Measurements from ENCODE around the gene RBFOX2.

RBFOX2 gene

GRCh38 chr22:35944458-35944857, 84.2 kb downstream of the RBFOX2 start:
- no peak overlapping the region for H3K4me3 ChIP-seq (ENCODE audit: low read depth, low read length)
- TF ChIP-seq, protein P1, sequence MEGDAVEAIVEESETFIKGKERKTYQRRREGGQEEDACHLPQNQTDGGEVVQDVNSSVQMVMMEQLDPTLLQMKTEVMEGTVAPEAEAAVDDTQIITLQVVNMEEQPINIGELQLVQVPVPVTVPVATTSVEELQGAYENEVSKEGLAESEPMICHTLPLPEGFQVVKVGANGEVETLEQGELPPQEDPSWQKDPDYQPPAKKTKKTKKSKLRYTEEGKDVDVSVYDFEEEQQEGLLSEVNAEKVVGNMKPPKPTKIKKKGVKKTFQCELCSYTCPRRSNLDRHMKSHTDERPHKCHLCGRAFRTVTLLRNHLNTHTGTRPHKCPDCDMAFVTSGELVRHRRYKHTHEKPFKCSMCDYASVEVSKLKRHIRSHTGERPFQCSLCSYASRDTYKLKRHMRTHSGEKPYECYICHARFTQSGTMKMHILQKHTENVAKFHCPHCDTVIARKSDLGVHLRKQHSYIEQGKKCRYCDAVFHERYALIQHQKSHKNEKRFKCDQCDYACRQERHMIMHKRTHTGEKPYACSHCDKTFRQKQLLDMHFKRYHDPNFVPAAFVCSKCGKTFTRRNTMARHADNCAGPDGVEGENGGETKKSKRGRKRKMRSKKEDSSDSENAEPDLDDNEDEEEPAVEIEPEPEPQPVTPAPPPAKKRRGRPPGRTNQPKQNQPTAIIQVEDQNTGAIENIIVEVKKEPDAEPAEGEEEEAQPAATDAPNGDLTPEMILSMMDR (IDR thresholded peaks at IDR 0.05; ENCODE audit: borderline replicate concordance, insufficient read depth, low read depth, low read length) = no peak

GRCh38 chr22:35940166-35940565, 88.5 kb downstream of the RBFOX2 start:
- H3K4me3 ChIP-seq (ENCODE audit: low read depth, low read length) = no peak overlapping the region
- TF ChIP-seq, protein P1 (IDR thresholded peaks at IDR 0.05; ENCODE audit: borderline replicate concordance, insufficient read depth, low read depth, low read length) = no peak

- no peak overlapping the region for H3K4me3 ChIP-seq (ENCODE audit: low read depth, low read length)
- TF ChIP-seq, protein P1 (IDR thresholded peaks at IDR 0.05; ENCODE audit: borderline replicate concordance, insufficient read depth, low read depth, low read length) = no peak
Observed at GRCh38 chr22:35938226-35938625, 90.4 kb downstream of the RBFOX2 start.

GRCh38 chr22:35930933-35931332, 97.7 kb downstream of the RBFOX2 start:
- TF ChIP-seq, protein P1 (IDR thresholded peaks at IDR 0.05; ENCODE audit: borderline replicate concordance, insufficient read depth, low read depth, low read length) = peak; percentile 22; the same call in 1 of the 2 replicates
- no peak overlapping the region for H3K4me3 ChIP-seq (ENCODE audit: low read depth, low read length)

DNA sequence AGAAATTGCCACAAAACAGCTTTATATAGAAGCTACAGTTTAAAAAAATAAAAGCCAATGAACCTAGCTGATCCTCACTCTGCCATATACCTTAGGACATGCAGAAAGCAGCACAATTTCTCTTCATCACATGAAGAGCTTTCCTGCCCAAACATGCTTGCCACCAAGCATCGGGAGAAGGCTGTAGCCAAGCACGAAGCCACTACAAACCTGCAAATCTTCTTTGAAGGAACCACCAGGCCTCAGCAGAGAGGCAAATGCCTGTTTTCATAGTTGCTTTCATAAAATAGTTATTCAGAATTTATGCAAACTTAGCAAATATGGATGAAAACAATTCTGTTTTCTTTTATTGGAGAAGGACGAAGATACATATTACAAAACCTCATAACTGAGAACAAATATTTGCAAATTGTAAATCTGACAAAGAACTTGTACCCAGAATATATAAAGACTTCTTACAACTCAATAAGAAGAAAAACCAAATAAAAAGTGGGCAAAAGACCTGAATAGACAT, 100.3 kb downstream of the RBFOX2 start:
- H3K4me3 ChIP-seq (ENCODE audit: low read depth, low read length) = no peak overlapping the region
- TF ChIP-seq, protein P1 (IDR thresholded peaks at IDR 0.05; ENCODE audit: borderline replicate concordance, insufficient read depth, low read depth, low read length) = no peak

GRCh38 chr22:35923026-35923425, 105.6 kb downstream of the RBFOX2 start:
- H3K4me3 ChIP-seq (ENCODE audit: low read depth, low read length) = no peak overlapping the region
- TF ChIP-seq, protein P1 (IDR thresholded peaks at IDR 0.05; ENCODE audit: borderline replicate concordance, insufficient read depth, low read depth, low read length) = no peak

DNA sequence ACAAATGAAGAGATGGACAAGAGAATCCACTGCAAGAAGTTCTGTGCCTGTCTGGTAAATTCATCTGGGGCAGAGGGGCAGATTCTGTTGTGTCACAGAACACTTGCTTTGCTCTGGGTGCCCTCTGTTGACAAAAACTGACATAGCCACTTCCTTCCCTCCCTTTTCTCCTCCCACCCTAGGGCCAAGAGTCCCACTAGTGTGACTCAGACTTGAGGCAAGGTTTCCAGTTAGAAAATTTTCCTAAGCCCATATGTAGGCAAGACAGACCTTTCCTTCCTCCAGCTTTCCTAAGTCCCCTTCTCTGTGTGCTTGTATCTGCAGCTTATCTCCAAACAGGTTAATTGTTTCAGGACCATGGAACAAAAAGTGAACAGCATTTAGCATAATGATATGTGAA, 106.8 kb downstream of the RBFOX2 start:
- no peak overlapping the region for H3K4me3 ChIP-seq (ENCODE audit: low read depth, low read length)

More for the DNA sequence above, 106.8 kb downstream of the RBFOX2 start:
- TF ChIP-seq, protein P1 (IDR thresholded peaks at IDR 0.05; ENCODE audit: borderline replicate concordance, insufficient read depth, low read depth, low read length) = peak; percentile 57; the same call in 1 of the 2 replicates

Data from GM12875 (cell line).